Endodermal cell (in vitro differentiated cells): ENCODE data around the gene MTA3. TPM values are rescaled to one million over a fixed set of nuclear protein-coding genes. Genes with fewer than 3 reads are reported as not detected.

Experiments used
- DNase-seq: peaks from one replicate; pipeline ENCODE4 v3.0.0-alpha.2; 2017
- H3K27ac ChIP-seq: 2 replicates; pipeline ENCODE4 v1.5.1; 2013; ENCODE audit warnings: mild to moderate bottlenecking, low read depth, low read length, moderate library complexity
- H3K27me3 ChIP-seq: 2 replicates; pipeline ENCODE4 v1.6.1; 2013; ENCODE audit warnings: mild to moderate bottlenecking, low read length, moderate library complexity; ENCODE audit not compliant: insufficient read depth, control insufficient read depth, poor library complexity, severe bottlenecking
- H3K36me3 ChIP-seq: 2 replicates; pipeline ENCODE4 v1.7.0; 2013; ENCODE audit warnings: mild to moderate bottlenecking, low read length, moderate library complexity; ENCODE audit not compliant: control insufficient read depth, insufficient read depth
- H3K4me1 ChIP-seq: one replicate; pipeline ENCODE4 v1.7.0; 2013; ENCODE audit warnings: low read length; ENCODE audit not compliant: control insufficient read depth, insufficient read depth
- H3K4me3 ChIP-seq: 2 replicates; pipeline ENCODE4 v1.5.1; 2013; ENCODE audit warnings: mild to moderate bottlenecking, low read length, moderate library complexity
- H3K9ac ChIP-seq: 2 replicates; pipeline ENCODE4 v1.6.1; 2013; ENCODE audit warnings: mild to moderate bottlenecking, low read length, moderate library complexity; ENCODE audit not compliant: poor library complexity, severe bottlenecking; ENCODE audit errors: extremely low read depth
- H3K9me3 ChIP-seq: 2 replicates; pipeline ENCODE4 v1.6.1; 2013; ENCODE audit warnings: mild to moderate bottlenecking, low read length, moderate library complexity; ENCODE audit not compliant: control insufficient read depth
- H3K27ac Mint-ChIP-seq: 2 replicates; pipeline ENCODE4 v1.8.0; 2020; ENCODE audit warnings: mixed read lengths
- H3K27me3 Mint-ChIP-seq: 2 replicates; pipeline ENCODE4 v1.8.0; 2021; ENCODE audit warnings: mild to moderate bottlenecking, mixed read lengths; ENCODE audit not compliant: insufficient read depth
- H3K36me3 Mint-ChIP-seq: 2 replicates; pipeline ENCODE4 v1.8.0; 2020; ENCODE audit warnings: low read depth, mixed read lengths
- H3K4me1 Mint-ChIP-seq: 2 replicates; pipeline ENCODE4 v1.8.0; 2020; ENCODE audit warnings: mixed read lengths
- H3K4me3 Mint-ChIP-seq: 2 replicates; pipeline ENCODE4 v1.8.0; 2020; ENCODE audit warnings: mild to moderate bottlenecking, moderate library complexity, mixed read lengths
- H3K9me3 Mint-ChIP-seq: 2 replicates; pipeline ENCODE4 v1.8.0; 2020; ENCODE audit warnings: mild to moderate bottlenecking, mixed read lengths
- WGBS, 2 experiments: methylation state at CpG; one replicate each; pipeline versions ENCODE4 v1.1.5 to v1.1.7; 2013; ENCODE audit warnings: missing lambda C conversion rate in 2 of 2, mixed read lengths in 1 of 2; ENCODE audit not compliant: insufficient coverage in 1 of 2, insufficient read length in 1 of 2; 5-methylcytosine and 5-hydroxymethylcytosine counted together
- long read RNA-seq, 4 experiments: library from polyadenylated mRNA in 2 of 4; library from RNA in 1 of 4; library from capped mRNA in 1 of 4; stranded (forward) in 3 of 4; unstranded in 1 of 4; transcript quantifications; one replicate each; pipeline ENCODE4 v2.0.0, GENCODE V29; 2020 to 2021; ENCODE audit warnings: inconsistent platforms in 1 of 4
- polyA plus RNA-seq, 2 experiments: library from polyadenylated mRNA; stranded (reverse); fragments of 50-300 nt; gene quantifications; one replicate each; pipeline ENCODE4 v1.2.3, GENCODE V29; 2013
- total RNA-seq, 2 donors: library from RNA; stranded (reverse); fragmentation: NEBNext Ultra II Directional in 1 of 2; extraction: Animal tissue kit (Norgen Biotek cat#: 25700) in 1 of 2; gene quantifications; 2 replicates in 1 of 2; 3 replicates in 1 of 2; pipeline ENCODE4 v1.2.1, GENCODE V29; 2021
- TF ChIP-seq, protein P1 (sequence below): fragments of 200-600 bp; sonication (generic); conservative IDR thresholded peaks from 2 replicates; pipeline ENCODE4 v1.5.0; 2021; ENCODE audit warnings: antibody characterized with exemption, mild to moderate bottlenecking

Gene MTA3
- 100 to 1,000 TPM; 138 to 154 TPM for total RNA-seq
- polyA plus RNA-seq (2013, experiment 1 of 2): 77.1 TPM
- polyA plus RNA-seq (2013, experiment 2 of 2): 69.4 TPM
- long read RNA-seq, experiment 1, transcript MTA3-204 (14 exons, 2,041 nt): major isoform, 16 of 58 reads
- long read RNA-seq, experiment 1, transcript MTA3-205 (14 exons, 2,202 nt): minor isoform, 11 of 58 reads
- long read RNA-seq, experiment 1, partial matches to known transcripts: 10 of 58 reads
- long read RNA-seq, experiment 1, other reads (novel, unspliced or antisense): 19 of 58 reads
- long read RNA-seq, experiment 2, transcript MTA3-204 (14 exons, 2,041 nt): minor isoform, 75 of 209 reads
- long read RNA-seq, experiment 2, transcript MTA3-205 (14 exons, 2,202 nt): major isoform, 84 of 209 reads
- long read RNA-seq, experiment 2, partial matches to known transcripts: 13 of 209 reads
- long read RNA-seq, experiment 2, other reads (novel, unspliced or antisense): 35 of 209 reads
- long read RNA-seq, experiment 3, transcript MTA3-205 (14 exons, 2,202 nt): minor isoform, 44 of 131 reads
- long read RNA-seq, experiment 3, transcript MTA3-204 (14 exons, 2,041 nt): major isoform, 47 of 131 reads
- long read RNA-seq, experiment 3, partial matches to known transcripts: 16 of 131 reads
- long read RNA-seq, experiment 3, other reads (novel, unspliced or antisense): 20 of 131 reads
- long read RNA-seq, experiment 4, transcript MTA3-204 (14 exons, 2,041 nt): minor isoform, 10 of 34 reads
- long read RNA-seq, experiment 4, transcript MTA3-205 (14 exons, 2,202 nt): major isoform, 12 of 34 reads
- long read RNA-seq, experiment 4, partial matches to known transcripts: 6 of 34 reads
- long read RNA-seq, experiment 4, other reads (novel, unspliced or antisense): 4 of 34 reads

DNA sequence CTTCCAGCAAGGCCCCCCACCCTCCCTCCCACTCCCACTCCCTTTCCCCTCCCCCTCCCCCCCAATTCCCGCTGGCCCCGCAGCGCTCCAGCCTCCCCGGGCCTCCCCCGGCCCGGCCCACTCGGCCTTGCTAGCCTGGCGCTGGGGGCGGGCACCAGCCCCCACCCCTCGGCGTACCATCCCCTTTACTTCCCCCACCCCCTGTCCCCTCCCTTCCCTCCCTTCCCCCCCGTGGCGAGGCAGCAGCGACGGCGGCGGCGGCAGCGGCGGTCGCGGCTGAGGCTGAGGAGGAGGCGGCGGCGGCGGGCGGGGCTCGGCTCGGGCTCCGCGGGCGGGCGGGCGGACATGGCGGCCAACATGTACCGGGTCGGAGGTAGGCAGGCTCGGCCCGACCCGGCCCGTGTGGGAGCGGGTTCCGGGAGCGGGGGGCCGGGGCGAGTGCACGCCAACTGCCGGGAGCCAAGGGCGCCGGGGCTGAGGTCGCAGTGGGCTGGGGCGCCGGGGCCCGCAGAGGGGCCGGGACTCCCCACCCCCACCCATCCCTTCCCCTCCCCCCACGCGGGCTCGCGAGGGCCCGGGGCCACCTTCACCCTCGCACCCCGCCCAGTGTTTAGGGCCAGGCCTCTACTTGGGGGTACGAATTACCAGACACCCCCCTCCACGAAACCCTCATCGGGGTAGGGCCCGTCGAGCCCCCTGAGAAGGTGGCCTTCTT, at the start of gene MTA3:
Gene MTA3 (plus strand): TSS at position 232 of the 715 bp plus-strand sequence. CDS start 114 bp downstream, at position 346.
- TF ChIP-seq, protein P1, sequence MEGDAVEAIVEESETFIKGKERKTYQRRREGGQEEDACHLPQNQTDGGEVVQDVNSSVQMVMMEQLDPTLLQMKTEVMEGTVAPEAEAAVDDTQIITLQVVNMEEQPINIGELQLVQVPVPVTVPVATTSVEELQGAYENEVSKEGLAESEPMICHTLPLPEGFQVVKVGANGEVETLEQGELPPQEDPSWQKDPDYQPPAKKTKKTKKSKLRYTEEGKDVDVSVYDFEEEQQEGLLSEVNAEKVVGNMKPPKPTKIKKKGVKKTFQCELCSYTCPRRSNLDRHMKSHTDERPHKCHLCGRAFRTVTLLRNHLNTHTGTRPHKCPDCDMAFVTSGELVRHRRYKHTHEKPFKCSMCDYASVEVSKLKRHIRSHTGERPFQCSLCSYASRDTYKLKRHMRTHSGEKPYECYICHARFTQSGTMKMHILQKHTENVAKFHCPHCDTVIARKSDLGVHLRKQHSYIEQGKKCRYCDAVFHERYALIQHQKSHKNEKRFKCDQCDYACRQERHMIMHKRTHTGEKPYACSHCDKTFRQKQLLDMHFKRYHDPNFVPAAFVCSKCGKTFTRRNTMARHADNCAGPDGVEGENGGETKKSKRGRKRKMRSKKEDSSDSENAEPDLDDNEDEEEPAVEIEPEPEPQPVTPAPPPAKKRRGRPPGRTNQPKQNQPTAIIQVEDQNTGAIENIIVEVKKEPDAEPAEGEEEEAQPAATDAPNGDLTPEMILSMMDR: no peak
- H3K27ac ChIP-seq: peak within 1 kb of the TSS; percentile 73
- Mint-ChIP-seq H3K36me3 (peaks cover 27% of the 10 kb centered on the region), H3K27ac (peak within 1 kb of the TSS; percentile 91), H3K4me3 (peak within 1 kb of the TSS; percentile 85), H3K4me1 (peaks cover 19% of the 10 kb centered on the region), H3K27me3 (no peaks in the 10 kb centered on the region), H3K9me3 (no peaks in the 10 kb centered on the region)
- H3K9ac ChIP-seq: peak within 1 kb of the TSS; percentile 61
- H3K36me3 ChIP-seq: peaks cover 22% of the 10 kb centered on the region
- peak; percentile 92 for DNase-seq
- H3K4me3 ChIP-seq: peak within 1 kb of the TSS; percentile 98
- 0 to 1% methylated on average over 1 to 57 of the region's 67 CpGs for WGBS, 2 experiments
- no peaks in the 10 kb centered on the region for H3K27me3 ChIP-seq
- no peaks in the 10 kb centered on the region for H3K4me1 ChIP-seq
- no peaks in the 10 kb centered on the region for H3K9me3 ChIP-seq

DNA sequence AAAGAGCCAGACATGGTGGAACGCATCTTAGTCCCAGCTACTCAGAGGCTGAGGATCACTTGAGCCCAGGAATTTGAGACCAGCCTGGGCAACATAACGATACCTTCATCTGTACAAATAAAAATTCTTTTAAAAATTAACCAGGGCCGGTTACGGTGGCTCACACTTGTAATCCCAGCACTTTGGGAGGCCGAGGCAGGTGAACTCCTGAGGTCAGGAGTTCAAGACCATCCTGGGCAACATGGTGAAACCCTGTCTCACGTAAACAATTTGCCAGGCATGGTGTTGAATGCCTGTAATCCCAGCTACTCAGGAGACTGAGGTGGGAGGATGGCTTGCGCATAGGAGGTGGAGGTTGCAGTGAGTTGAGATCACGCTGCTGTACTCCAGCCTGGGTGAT, 48.8 kb upstream of the MTA3 start:
- no peaks in the 10 kb centered on the region for H3K4me1 ChIP-seq
- no peak overlapping the region for H3K9ac ChIP-seq
- Mint-ChIP-seq H3K9me3 (no peaks in the 10 kb centered on the region), H3K4me1 (peaks cover 4% of the 10 kb centered on the region), H3K36me3 (no peaks in the 10 kb centered on the region), H3K27me3 (peaks cover 2% of the 10 kb centered on the region), H3K27ac (no peak overlapping the region), H3K4me3 (no peak overlapping the region)
- no peak overlapping the region for H3K27ac ChIP-seq
- TF ChIP-seq, protein P1: no peak
- H3K4me3 ChIP-seq: no peak overlapping the region
- no peaks in the 10 kb centered on the region for H3K9me3 ChIP-seq
- H3K36me3 ChIP-seq: no peaks in the 10 kb centered on the region
- no peak for DNase-seq
- 92 to 94% methylated on average over 7 to 8 of the region's 8 CpGs for WGBS, 2 experiments
- H3K27me3 ChIP-seq: no peaks in the 10 kb centered on the region

DNA sequence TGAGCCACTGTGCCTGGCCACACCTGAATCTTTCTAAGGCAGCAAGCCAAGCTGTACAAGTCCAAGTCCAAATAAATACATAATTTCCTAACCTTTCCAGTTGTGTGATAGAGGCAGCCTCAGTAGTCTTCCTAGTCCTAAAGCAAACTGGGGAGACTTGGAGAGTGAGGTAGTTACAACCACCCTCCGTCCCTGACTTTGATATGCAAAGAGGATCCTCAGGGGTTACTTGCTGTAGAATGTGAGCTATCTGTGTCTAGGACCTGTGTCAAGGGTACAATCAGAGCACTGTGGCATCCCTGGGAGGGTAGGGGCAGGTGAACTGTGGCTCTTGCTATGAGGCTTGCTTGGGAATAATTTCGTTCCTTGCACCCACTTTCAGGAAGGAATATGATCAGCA, 46.4 kb upstream of the MTA3 start:
- Histone ChIP-seq H3K4me1 (no peaks in the 10 kb centered on the region), H3K27me3 (no peaks in the 10 kb centered on the region), H3K9ac (no peak overlapping the region), H3K36me3 (no peaks in the 10 kb centered on the region), H3K27ac (no peak overlapping the region), H3K4me3 (no peak overlapping the region), H3K9me3 (no peaks in the 10 kb centered on the region)
- Mint-ChIP-seq H3K27ac (no peak overlapping the region), H3K27me3 (peaks cover 2% of the 10 kb centered on the region), H3K9me3 (no peaks in the 10 kb centered on the region), H3K36me3 (no peaks in the 10 kb centered on the region), H3K4me3 (no peak overlapping the region), H3K4me1 (peaks cover 4% of the 10 kb centered on the region)
- TF ChIP-seq, protein P1: no peak
- DNase-seq: no peak
- 81 to 86% methylated on average over 2 of the region's 2 CpGs for WGBS, 2 experiments
